ENCODE results near the gene PITX1.

PITX1 gene

GRCh38 chr5:135027697-135028615 lies 6.1 kb downstream of the PITX1 start:
- no peak for DNase-seq

GRCh38 chr5:135027266-135027696 lies 6.7 kb downstream of the PITX1 start:
- DNase-seq = no peak

- no peak for DNase-seq
These were observed 7.3 kb downstream of the PITX1 start for GRCh38 chr5:135026645-135027265.

- no peak for DNase-seq
These were observed 8.0 kb downstream of the PITX1 start for GRCh38 chr5:135025730-135026644.

GRCh38 chr5:135024956-135025729 lies 8.9 kb downstream of the PITX1 start:
- DNase-seq = no peak

GRCh38 chr5:135020111-135020895 lies 13.7 kb downstream of the PITX1 start:
- DNase-seq = no peak

- no peak for DNase-seq
These were observed 14.7 kb downstream of the PITX1 start for GRCh38 chr5:135019314-135019713.

GRCh38 chr5:135018457-135018856 lies 15.6 kb downstream of the PITX1 start:
- DNase-seq = no peak

- peak; percentile 16 for DNase-seq
These were observed 17.2 kb downstream of the PITX1 start for GRCh38 chr5:135016861-135017290.

GRCh38 chr5:135015942-135016341 lies 18.1 kb downstream of the PITX1 start:
- peak; percentile 2 for DNase-seq

GRCh38 chr5:135013947-135014570 lies 20.0 kb downstream of the PITX1 start:
- DNase-seq = no peak

GRCh38 chr5:135013445-135013844 lies 20.6 kb downstream of the PITX1 start:
- DNase-seq = no peak

GRCh38 chr5:135012951-135013391 lies 21.1 kb downstream of the PITX1 start:
- no peak for DNase-seq

- no peak for DNase-seq
These were observed 21.9 kb downstream of the PITX1 start for GRCh38 chr5:135012033-135012588.

GRCh38 chr5:135011355-135012032 lies 22.5 kb downstream of the PITX1 start:
- no peak for DNase-seq

GRCh38 chr5:135010502-135011354 lies 23.3 kb downstream of the PITX1 start:
- DNase-seq = no peak

GRCh38 chr5:135009736-135010501 lies 24.1 kb downstream of the PITX1 start:
- DNase-seq = no peak

Data from CD4-positive, alpha-beta T cell treated with Interleukin-15 for 1 hour (primary cell).